ENCODE measurements around the gene PTDSS2.

- TF ChIP-seq POLR2A (IDR thresholded peaks at IDR 0.05; ENCODE audit: low read depth, low read length) = no peak
- no peak for TF ChIP-seq TAF1 (IDR thresholded peaks at IDR 0.05; ENCODE audit: borderline replicate concordance, low read depth, low read length)
Observed at GRCh38 chr11:488062-488461, 38.0 kb downstream of the PTDSS2 start.

Data from GM12892 (cell line).